Keratinocyte (primary cell): Measurements from ENCODE around the gene DSCAM. TPM values are rescaled to one million over a fixed set of nuclear protein-coding genes. Genes with fewer than 3 reads are reported as not detected.

Experiments used
- DNase-seq: peaks from one replicate; pipeline ENCODE4 v3.0.0-alpha.2; 2011; ENCODE audit warnings: low read depth, missing footprints, low spot score
- FAIRE-seq: peaks from 2 replicates; lab custom pipeline; 2011; peaks lifted over from hg19 to GRCh38; lab: Jason Lieb, UNC
- H2AFZ ChIP-seq: 2 replicates; pipeline ENCODE4 v1.6.0; 2012; ENCODE audit warnings: low read length, control low read depth, inconsistent platforms; ENCODE audit not compliant: control insufficient read depth
- H3K27ac ChIP-seq: 2 replicates; pipeline ENCODE4 v1.5.1; 2011; ENCODE audit warnings: low read length; ENCODE audit not compliant: control insufficient read depth, insufficient read depth
- H3K27me3 ChIP-seq: 3 replicates; pipeline ENCODE4 v1.6.0; 2011; ENCODE audit warnings: low read length; ENCODE audit not compliant: control insufficient read depth, insufficient read depth; ENCODE audit errors: extremely low read depth
- H3K36me3 ChIP-seq, 2 experiments: 2 replicates in 1 of 2; 3 replicates in 1 of 2; pipeline ENCODE4 v1.5.1; 2011; ENCODE audit warnings: low read length in 2 of 2, mild to moderate bottlenecking in 1 of 2; ENCODE audit not compliant: control insufficient read depth in 2 of 2, insufficient read depth in 2 of 2; ENCODE audit errors: extremely low read depth in 1 of 2
- H3K4me1 ChIP-seq: 3 replicates; pipeline ENCODE4 v1.5.1; 2011; ENCODE audit warnings: low read length; ENCODE audit not compliant: control insufficient read depth, insufficient read depth; ENCODE audit errors: extremely low read depth
- H3K4me2 ChIP-seq: 3 replicates; pipeline ENCODE4 v1.6.0; 2011; ENCODE audit warnings: low read depth, low read length; ENCODE audit not compliant: control insufficient read depth, insufficient read depth; ENCODE audit errors: extremely low read depth
- H3K4me3 ChIP-seq, 3 experiments: fragments of 200-600 bp in 1 of 3; sonication (generic) in 1 of 3; 2 replicates in 2 of 3; 3 replicates in 1 of 3; pipeline ENCODE4 v1.5.1; 2011 to 2016; ENCODE audit warnings: low read length in 3 of 3, mild to moderate bottlenecking in 3 of 3, control low read depth in 2 of 3, inconsistent platforms in 1 of 3, low read depth in 1 of 3, mixed read lengths in 1 of 3, mixed run types in 1 of 3, moderate library complexity in 1 of 3; ENCODE audit not compliant: control insufficient read depth in 2 of 3, insufficient read depth in 2 of 3; ENCODE audit errors: extremely low read depth in 1 of 3
- H3K79me2 ChIP-seq: 2 replicates; pipeline ENCODE4 v1.6.0; 2012; ENCODE audit warnings: low read length; ENCODE audit not compliant: control insufficient read depth, insufficient read depth
- H3K9ac ChIP-seq: 3 replicates; pipeline ENCODE4 v1.6.0; 2011; ENCODE audit warnings: low read length; ENCODE audit not compliant: control insufficient read depth, insufficient read depth; ENCODE audit errors: extremely low read depth
- H3K9me1 ChIP-seq: 3 replicates; pipeline ENCODE4 v1.6.0; 2011; ENCODE audit warnings: low read length; ENCODE audit not compliant: control insufficient read depth, insufficient read depth; ENCODE audit errors: extremely low read depth
- H3K9me3 ChIP-seq: 2 replicates; pipeline ENCODE4 v1.5.1; 2012; ENCODE audit warnings: low read depth, low read length; ENCODE audit not compliant: control insufficient read depth
- H4K20me1 ChIP-seq: 3 replicates; pipeline ENCODE4 v1.6.0; 2011; ENCODE audit warnings: low read length; ENCODE audit not compliant: control insufficient read depth, insufficient read depth; ENCODE audit errors: extremely low read depth
- CTCF ChIP-seq, 3 experiments: IDR thresholded peaks in 1 of 3; conservative IDR thresholded peaks in 1 of 3; optimal IDR thresholded peaks in 1 of 3; 2 replicates in 2 of 3; 3 replicates in 1 of 3; pipeline versions ENCODE3 to v1.5.1; 2011; ENCODE audit warnings: low read length in 3 of 3, mild to moderate bottlenecking in 3 of 3, moderate library complexity in 2 of 3, control low read depth in 1 of 3, inconsistent platforms in 1 of 3; ENCODE audit not compliant: insufficient read depth in 2 of 3; ENCODE audit errors: extremely low read depth in 1 of 3
- EZH2 ChIP-seq: IDR thresholded peaks from one replicate; pipeline ENCODE4 v1.6.1; 2012; ENCODE audit warnings: inconsistent platforms, mild to moderate bottlenecking, low read length, moderate library complexity
- dilution Hi-C: fragments of 300-500 bp; cut with MboI; formaldehyde crosslinking; loops from one replicate; pipeline ENCODE4 v1.7.0; 2020; ENCODE audit warnings: low sequenced_read_pairs; ENCODE audit not compliant: extremely low pct_ligation_motif_present
- polyA plus RNA-seq, 5 experiments: library from polyadenylated mRNA; depleted of rRNA in 3 of 5; stranded (reverse) in 3 of 5; stranded (forward) in 1 of 5; unstranded in 1 of 5; fragments of >200 nt; gene quantifications; 1 replicate in 1 of 5; 2 replicates in 3 of 5; 3 replicates in 1 of 5; pipeline versions ENCODE4 v1.2.1 to v1.2.3, GENCODE V29; 2011 to 2012; ENCODE audit warnings: missing spikeins in 2 of 5, low read depth in 1 of 5, low replicate concordance in 1 of 5

DSCAM gene
- polyA plus RNA-seq, 1 donor (not counting 4 experiments of a cell fraction or from before 2014, with no cell fraction given) = 2.1 TPM

- Histone ChIP-seq H3K27ac (no peak overlapping the region), H3K4me3 (no peak overlapping the region), H4K20me1 (no peaks in the 10 kb centered on the region), H3K9me3 (no peaks in the 10 kb centered on the region), H3K9ac (no peak overlapping the region), H2AFZ (no peak overlapping the region), H3K36me3 (no peaks in the 10 kb centered on the region), H3K27me3 (peaks cover 3% of the 10 kb centered on the region), H3K9me1 (no peaks in the 10 kb centered on the region), H3K79me2 (no peaks in the 10 kb centered on the region), H3K4me1 (no peaks in the 10 kb centered on the region), H3K4me2 (no peak overlapping the region)
- FAIRE-seq (no peak), DNase-seq (no peak)
- dilution Hi-C loops = no loop called here
- no peak for TF ChIP-seq CTCF (optimal IDR thresholded peaks at IDR 0.05 in 1 of 3, IDR thresholded peaks at IDR 0.05 in 1 of 3, conservative IDR thresholded peaks at IDR 0.05 in 1 of 3; ENCODE audit: extremely low read depth in 1 of 3, insufficient read depth in 2 of 3, low read length in 3 of 3)
- TF ChIP-seq EZH2 = no peak
These were observed 24.1 kb upstream of the DSCAM start for GRCh38 chr21:40871099-40871498.

GRCh38 chr21:40863839-40864238, 16.9 kb upstream of the DSCAM start:
- Histone ChIP-seq H3K27me3 (no peaks in the 10 kb centered on the region), H3K27ac (no peak overlapping the region), H3K4me3 (no peak overlapping the region), H3K36me3 (no peaks in the 10 kb centered on the region), H3K4me2 (no peak overlapping the region), H2AFZ (no peak overlapping the region), H3K9ac (no peak overlapping the region), H3K4me1 (no peaks in the 10 kb centered on the region), H3K79me2 (no peaks in the 10 kb centered on the region), H3K9me1 (no peaks in the 10 kb centered on the region), H3K9me3 (no peaks in the 10 kb centered on the region), H4K20me1 (no peaks in the 10 kb centered on the region)
- DNase-seq (no peak), FAIRE-seq (no peak)
- TF ChIP-seq CTCF (optimal IDR thresholded peaks at IDR 0.05 in 1 of 3, IDR thresholded peaks at IDR 0.05 in 1 of 3, conservative IDR thresholded peaks at IDR 0.05 in 1 of 3; ENCODE audit: extremely low read depth in 1 of 3, insufficient read depth in 2 of 3, low read length in 3 of 3) (no peak), EZH2 (no peak)
- dilution Hi-C loops = no loop called here
